Panc1 (cell line): ENCODE measurements around the gene HCFC1.

Experiments
- SIN3A ChIP-seq: IDR thresholded peaks from 2 replicates; pipeline ENCODE4 v1.6.1; 2012; ENCODE audit warnings: low read depth, mild to moderate bottlenecking, low read length, moderate library complexity, borderline replicate concordance; ENCODE audit not compliant: insufficient read depth
- TF ChIP-seq, protein P1 (sequence below): fragments of 450-650 bp; IDR thresholded peaks from 2 replicates; pipeline ENCODE4 v1.5.1; 2017; ENCODE audit warnings: mild to moderate bottlenecking
- TF ChIP-seq, protein P2 (sequence below), 2 experiments: IDR thresholded peaks; 2 replicates each; pipeline ENCODE4 v1.6.1; 2011 to 2012; ENCODE audit warnings: low read depth in 2 of 2, control low read depth in 1 of 2, low read length in 1 of 2, mild to moderate bottlenecking in 1 of 2, moderate library complexity in 1 of 2; ENCODE audit not compliant: insufficient read depth in 1 of 2

DNA sequence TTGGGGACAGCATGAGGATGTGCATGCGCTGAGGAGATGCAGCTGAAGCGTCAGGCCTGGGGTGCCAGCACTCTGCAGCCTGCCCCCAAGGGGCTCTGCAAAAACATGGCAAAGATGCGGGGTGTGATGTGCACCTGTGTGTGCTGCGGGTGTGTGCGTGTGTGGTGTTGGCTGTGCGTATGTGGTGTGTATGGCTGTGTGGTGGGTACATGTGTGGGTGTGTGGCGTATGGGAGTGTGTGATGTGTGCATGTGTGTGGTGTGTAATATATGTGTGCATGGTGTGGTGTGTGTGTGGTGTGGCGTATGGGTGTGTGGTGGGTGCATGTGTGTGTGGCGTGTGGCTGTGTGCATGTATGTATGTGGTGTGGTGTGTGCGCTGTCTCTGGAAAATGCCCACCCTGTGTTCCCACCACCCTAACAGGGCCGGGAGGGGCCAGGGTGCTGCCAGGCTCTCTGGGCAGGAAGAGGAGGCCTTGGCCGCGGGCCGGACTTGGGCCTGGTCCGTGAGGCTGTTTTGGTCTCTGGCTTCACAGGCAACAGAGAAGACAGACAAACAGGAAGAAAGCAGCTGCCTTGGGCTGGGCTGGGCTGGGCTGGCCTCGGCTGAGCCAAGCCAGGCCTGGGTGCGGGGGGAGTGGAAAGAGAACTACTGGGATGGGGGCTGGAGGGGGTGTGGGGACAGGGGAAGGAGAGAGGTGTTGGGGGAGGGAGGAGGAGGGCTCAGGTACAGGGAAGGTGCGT lies 68.2 kb downstream of the HCFC1 start:
- TF ChIP-seq, protein P1, sequence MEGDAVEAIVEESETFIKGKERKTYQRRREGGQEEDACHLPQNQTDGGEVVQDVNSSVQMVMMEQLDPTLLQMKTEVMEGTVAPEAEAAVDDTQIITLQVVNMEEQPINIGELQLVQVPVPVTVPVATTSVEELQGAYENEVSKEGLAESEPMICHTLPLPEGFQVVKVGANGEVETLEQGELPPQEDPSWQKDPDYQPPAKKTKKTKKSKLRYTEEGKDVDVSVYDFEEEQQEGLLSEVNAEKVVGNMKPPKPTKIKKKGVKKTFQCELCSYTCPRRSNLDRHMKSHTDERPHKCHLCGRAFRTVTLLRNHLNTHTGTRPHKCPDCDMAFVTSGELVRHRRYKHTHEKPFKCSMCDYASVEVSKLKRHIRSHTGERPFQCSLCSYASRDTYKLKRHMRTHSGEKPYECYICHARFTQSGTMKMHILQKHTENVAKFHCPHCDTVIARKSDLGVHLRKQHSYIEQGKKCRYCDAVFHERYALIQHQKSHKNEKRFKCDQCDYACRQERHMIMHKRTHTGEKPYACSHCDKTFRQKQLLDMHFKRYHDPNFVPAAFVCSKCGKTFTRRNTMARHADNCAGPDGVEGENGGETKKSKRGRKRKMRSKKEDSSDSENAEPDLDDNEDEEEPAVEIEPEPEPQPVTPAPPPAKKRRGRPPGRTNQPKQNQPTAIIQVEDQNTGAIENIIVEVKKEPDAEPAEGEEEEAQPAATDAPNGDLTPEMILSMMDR = no peak
- TF ChIP-seq, protein P2, sequence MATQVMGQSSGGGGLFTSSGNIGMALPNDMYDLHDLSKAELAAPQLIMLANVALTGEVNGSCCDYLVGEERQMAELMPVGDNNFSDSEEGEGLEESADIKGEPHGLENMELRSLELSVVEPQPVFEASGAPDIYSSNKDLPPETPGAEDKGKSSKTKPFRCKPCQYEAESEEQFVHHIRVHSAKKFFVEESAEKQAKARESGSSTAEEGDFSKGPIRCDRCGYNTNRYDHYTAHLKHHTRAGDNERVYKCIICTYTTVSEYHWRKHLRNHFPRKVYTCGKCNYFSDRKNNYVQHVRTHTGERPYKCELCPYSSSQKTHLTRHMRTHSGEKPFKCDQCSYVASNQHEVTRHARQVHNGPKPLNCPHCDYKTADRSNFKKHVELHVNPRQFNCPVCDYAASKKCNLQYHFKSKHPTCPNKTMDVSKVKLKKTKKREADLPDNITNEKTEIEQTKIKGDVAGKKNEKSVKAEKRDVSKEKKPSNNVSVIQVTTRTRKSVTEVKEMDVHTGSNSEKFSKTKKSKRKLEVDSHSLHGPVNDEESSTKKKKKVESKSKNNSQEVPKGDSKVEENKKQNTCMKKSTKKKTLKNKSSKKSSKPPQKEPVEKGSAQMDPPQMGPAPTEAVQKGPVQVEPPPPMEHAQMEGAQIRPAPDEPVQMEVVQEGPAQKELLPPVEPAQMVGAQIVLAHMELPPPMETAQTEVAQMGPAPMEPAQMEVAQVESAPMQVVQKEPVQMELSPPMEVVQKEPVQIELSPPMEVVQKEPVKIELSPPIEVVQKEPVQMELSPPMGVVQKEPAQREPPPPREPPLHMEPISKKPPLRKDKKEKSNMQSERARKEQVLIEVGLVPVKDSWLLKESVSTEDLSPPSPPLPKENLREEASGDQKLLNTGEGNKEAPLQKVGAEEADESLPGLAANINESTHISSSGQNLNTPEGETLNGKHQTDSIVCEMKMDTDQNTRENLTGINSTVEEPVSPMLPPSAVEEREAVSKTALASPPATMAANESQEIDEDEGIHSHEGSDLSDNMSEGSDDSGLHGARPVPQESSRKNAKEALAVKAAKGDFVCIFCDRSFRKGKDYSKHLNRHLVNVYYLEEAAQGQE (IDR thresholded peaks at IDR 0.05; ENCODE audit: insufficient read depth in 1 of 2, low read depth in 2 of 2, low read length in 1 of 2) = no peak
- no peak for TF ChIP-seq SIN3A
